Dermis blood vessel endothelial cell (primary cell): ENCODE results near the gene NIPSNAP2. TPM values are rescaled to one million over a fixed set of nuclear protein-coding genes. Genes with fewer than 3 reads are reported as not detected.

Source experiments
- DNase-seq: peaks from one replicate; pipeline ENCODE4 v3.0.0; 2010
- total RNA-seq: library from RNA; depleted of rRNA; stranded (reverse); fragments of >200 nt; gene quantifications from 2 replicates; pipeline ENCODE4 v1.2.3, GENCODE V29; 2014

NIPSNAP2 gene
- total RNA-seq, 1 donor from 2014 or later = 37.3 TPM

DNA sequence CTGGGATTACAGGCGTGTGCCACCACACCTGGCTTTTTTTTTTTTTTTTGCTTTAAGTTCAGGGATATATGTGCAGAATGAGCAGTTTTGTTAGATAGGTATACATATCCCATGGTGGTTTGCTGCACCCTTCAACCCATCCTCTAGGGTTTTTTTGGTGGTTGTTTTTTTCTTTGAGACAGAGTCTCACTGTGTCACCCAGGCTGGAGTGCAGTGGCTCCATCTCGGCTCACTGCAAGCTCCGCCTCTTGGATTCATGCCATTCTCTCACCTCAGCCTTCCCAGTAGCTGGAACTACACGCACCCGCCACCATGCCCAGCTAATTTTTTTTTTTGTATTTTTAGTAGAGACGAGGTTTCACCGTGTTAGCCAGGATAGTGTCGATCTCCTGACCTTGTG is 84.4 kb downstream of the NIPSNAP2 start:
- DNase-seq = peak; percentile 31

Other genes starting within 250 kb of the NIPSNAP2 start
- not detected in 2 replicates for gene SEPTIN14, start 101.8 kb upstream of the NIPSNAP2 start, total RNA-seq
- gene ZNF713, start 77.1 kb upstream of the NIPSNAP2 start, total RNA-seq = 3.4 and 4.1 TPM in 2 replicates
- 11.8 and 17.7 TPM in 2 replicates for gene MRPS17, start 12.7 kb upstream of the NIPSNAP2 start, total RNA-seq
- gene PSPH, start 86.9 kb downstream of the NIPSNAP2 start, total RNA-seq = 42.4 and 45.1 TPM in 2 replicates
- gene CCT6A, start 87.2 kb downstream of the NIPSNAP2 start, total RNA-seq = 201 and 240 TPM in 2 replicates
- gene SUMF2, start 99.7 kb downstream of the NIPSNAP2 start, total RNA-seq = 193 and 206 TPM in 2 replicates
- gene PHKG1, start 128.4 kb downstream of the NIPSNAP2 start, total RNA-seq = 0.34 and 0.60 TPM in 2 replicates
- gene CHCHD2, start 141.9 kb downstream of the NIPSNAP2 start, total RNA-seq = 216 and 387 TPM in 2 replicates
- gene NUPR2, start 151.8 kb downstream of the NIPSNAP2 start, total RNA-seq = not detected in 2 replicates